Neural cell (in vitro differentiated cells): Measurements from ENCODE around the gene SGIP1. TPM values are rescaled to one million over a fixed set of nuclear protein-coding genes. Genes with fewer than 3 reads are reported as not detected.

Source experiments
- H2AFZ ChIP-seq: fragments of 200-600, 300-800 bp; sonication (generic), shearing (Covaris generic); 2 replicates; pipeline ENCODE4 v1.6.0; 2014; ENCODE audit warnings: low read depth, mild to moderate bottlenecking, antibody characterized with exemption, low read length, moderate library complexity
- H3F3A ChIP-seq: fragments of 200-600 bp; shearing (Covaris generic); 2 replicates; pipeline ENCODE4 v1.6.1; 2016; ENCODE audit warnings: mild to moderate bottlenecking, moderate library complexity, mixed read lengths, antibody characterized with exemption, low read length; ENCODE audit not compliant: insufficient read depth, poor library complexity, severe bottlenecking
- H3K27ac ChIP-seq: fragments of 200-600, 300-800 bp; sonication (generic), shearing (Covaris generic); 2 replicates; pipeline ENCODE4 v1.5.1; 2014; ENCODE audit warnings: mild to moderate bottlenecking, low read length, moderate library complexity
- H3K27me3 ChIP-seq: fragments of 300-800, 200-600 bp; sonication (generic), shearing (Covaris generic); 2 replicates; pipeline ENCODE4 v1.6.0; 2014; ENCODE audit warnings: mild to moderate bottlenecking, low read depth, low read length, moderate library complexity; ENCODE audit not compliant: insufficient read depth
- H3K36me3 ChIP-seq: fragments of 300-800, 200-600 bp; sonication (generic), shearing (Covaris generic); 2 replicates; pipeline ENCODE4 v1.5.1; 2014; ENCODE audit warnings: mild to moderate bottlenecking, antibody characterized with exemption, low read length, moderate library complexity; ENCODE audit not compliant: insufficient read depth
- H3K4me2 ChIP-seq: fragments of 300-800, 200-600 bp; sonication (generic), shearing (Covaris generic); 2 replicates; pipeline ENCODE4 v1.6.0; 2014; ENCODE audit warnings: mild to moderate bottlenecking, low read length
- H3K4me3 ChIP-seq: fragments of 300-800, 200-600 bp; sonication (generic), shearing (Covaris generic); 2 replicates; pipeline ENCODE4 v1.5.1; 2014; ENCODE audit warnings: mild to moderate bottlenecking, low read length, moderate library complexity
- H3K79me2 ChIP-seq: fragments of 200-600 bp; shearing (Covaris generic); replicated peaks from 2 replicates; pipeline ENCODE4 v1.6.0; 2014; ENCODE audit warnings: mild to moderate bottlenecking, low read length, moderate library complexity; ENCODE audit not compliant: insufficient read depth
- H3K9ac ChIP-seq: fragments of 300-800, 200-600 bp; sonication (generic), shearing (Covaris generic); 2 replicates; pipeline ENCODE4 v1.6.1; 2016; ENCODE audit warnings: mild to moderate bottlenecking, low read length, mixed read lengths
- H3K9me2 ChIP-seq: fragments of 200-600 bp; shearing (Covaris generic); 2 replicates; pipeline ENCODE4 v1.6.1; 2016; ENCODE audit warnings: mild to moderate bottlenecking, low read length, mixed read lengths; ENCODE audit not compliant: insufficient read depth
- H3K9me3 ChIP-seq: fragments of 200-600, 300-800 bp; sonication (generic), shearing (Covaris generic); 2 replicates; pipeline ENCODE4 v1.6.1; 2016; ENCODE audit warnings: mild to moderate bottlenecking, mixed run types, low read length, moderate library complexity, mixed read lengths
- H4K20me1 ChIP-seq: fragments of 200-600 bp; shearing (Covaris generic); 2 replicates; pipeline ENCODE4 v1.6.1; 2016; ENCODE audit warnings: mild to moderate bottlenecking, mixed run types; ENCODE audit not compliant: insufficient read depth
- EP300 ChIP-seq: fragments of 450-650 bp; conservative IDR thresholded peaks from 2 replicates; pipeline ENCODE4 v1.6.1; 2014; ENCODE audit warnings: antibody characterized with exemption, mild to moderate bottlenecking, moderate library complexity; ENCODE audit not compliant: poor library complexity, severe bottlenecking
- EZH2 ChIP-seq: fragments of 200-600, 300-800 bp; shearing (Covaris generic), sonication (generic); IDR thresholded peaks from 2 replicates; pipeline ENCODE4 v1.6.1; 2014; ENCODE audit warnings: antibody characterized with exemption, low read length, borderline replicate concordance, mild to moderate bottlenecking; ENCODE audit not compliant: insufficient read depth, poor library complexity, severe bottlenecking
- MXI1 ChIP-seq: fragments of 450-650 bp; conservative IDR thresholded peaks from 2 replicates; pipeline ENCODE4 v1.6.1; 2014; ENCODE audit warnings: antibody characterized with exemption, mild to moderate bottlenecking; ENCODE audit not compliant: poor library complexity, severe bottlenecking
- POLR2AphosphoS5 ChIP-seq: IDR thresholded peaks from 2 replicates; pipeline ENCODE4 v1.6.1; 2012
- RAD21 ChIP-seq: fragments of 450-650 bp; conservative IDR thresholded peaks from 2 replicates; pipeline ENCODE4 v1.6.1; 2014; ENCODE audit warnings: antibody characterized with exemption, mild to moderate bottlenecking, moderate library complexity
- SMC3 ChIP-seq: fragments of 450-650 bp; conservative IDR thresholded peaks from 2 replicates; pipeline ENCODE4 v1.6.1; 2014; ENCODE audit warnings: antibody characterized with exemption, mild to moderate bottlenecking, moderate library complexity; ENCODE audit not compliant: poor library complexity
- TAF1 ChIP-seq: IDR thresholded peaks from 2 replicates; pipeline ENCODE4 v1.6.1; 2012; ENCODE audit warnings: low read depth
- polyA plus RNA-seq: library from polyadenylated mRNA; depleted of rRNA; stranded (reverse); fragments of >200 nt; gene quantifications from 2 replicates; pipeline ENCODE4 v1.2.3, GENCODE V29; 2014
- TF ChIP-seq, protein P1 (sequence below): fragments of 450-650 bp; IDR thresholded peaks from 2 replicates; pipeline ENCODE4 v1.5.1; 2014; ENCODE audit warnings: antibody characterized with exemption, mild to moderate bottlenecking, moderate library complexity; ENCODE audit not compliant: poor library complexity, severe bottlenecking
- TF ChIP-seq, protein P2 (sequence below): IDR thresholded peaks from 2 replicates; pipeline ENCODE4 v1.6.1; 2012; ENCODE audit warnings: borderline replicate concordance

The SGIP1 gene
- polyA plus RNA-seq, 1 donor from 2014 or later = 50.5 TPM

DNA sequence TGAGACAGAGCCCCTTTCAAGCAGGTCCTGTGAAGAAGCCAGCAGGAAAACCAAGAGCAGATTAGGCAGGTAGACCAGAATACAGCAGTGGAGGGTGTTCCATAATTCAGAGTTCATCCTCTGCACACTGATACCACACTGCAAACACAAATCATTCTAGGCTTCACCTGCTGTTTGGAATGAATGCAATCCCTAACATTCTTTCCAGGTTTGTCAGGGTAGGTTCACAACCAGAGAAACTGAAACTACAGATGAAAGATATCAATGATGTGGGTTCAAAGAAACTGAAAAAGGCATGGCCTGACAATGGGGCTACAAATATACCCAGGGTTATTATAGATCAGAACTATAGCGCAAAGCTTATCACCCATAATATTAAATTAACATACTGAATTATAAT lies 8.9 kb upstream of the SGIP1 start:
- Histone ChIP-seq H3K27me3 (no peaks in the 10 kb centered on the region), H3K36me3 (no peaks in the 10 kb centered on the region), H4K20me1 (no peaks in the 10 kb centered on the region), H3K79me2 (no peaks in the 10 kb centered on the region), H3K9me3 (no peaks in the 10 kb centered on the region), H3F3A (no peaks in the 10 kb centered on the region), H2AFZ (no peak overlapping the region), H3K9me2 (no peaks in the 10 kb centered on the region), H3K4me3 (no peak overlapping the region), H3K9ac (no peak overlapping the region), H3K27ac (no peak overlapping the region), H3K4me2 (no peak overlapping the region)
- TF ChIP-seq SMC3 (no peak), EZH2 (no peak), RAD21 (no peak)

DNA sequence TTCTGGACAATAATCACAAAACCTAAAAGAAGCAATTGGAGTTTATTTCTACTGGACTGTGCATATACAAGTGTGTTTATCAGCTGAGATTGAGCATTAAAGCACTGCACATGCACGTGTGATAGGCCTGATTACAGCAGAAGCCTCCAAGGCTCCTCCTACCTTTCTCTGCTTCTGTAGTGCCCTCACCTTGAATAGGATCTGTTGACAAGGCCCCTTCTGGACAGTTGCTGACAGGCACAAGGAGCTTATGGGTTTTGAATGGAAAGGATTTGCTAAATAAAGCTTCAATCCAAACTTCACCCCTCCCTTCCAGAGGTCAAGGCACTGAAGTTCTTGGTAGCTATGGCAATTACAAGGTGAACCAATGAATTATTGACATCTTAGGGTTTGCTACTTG lies 7.9 kb upstream of the SGIP1 start:
- Histone ChIP-seq H3K9me3 (no peaks in the 10 kb centered on the region), H3F3A (no peaks in the 10 kb centered on the region), H3K79me2 (no peaks in the 10 kb centered on the region), H2AFZ (no peak overlapping the region), H3K4me3 (no peak overlapping the region), H3K27ac (no peak overlapping the region), H4K20me1 (no peaks in the 10 kb centered on the region), H3K9me2 (no peaks in the 10 kb centered on the region), H3K4me2 (no peak overlapping the region), H3K27me3 (no peaks in the 10 kb centered on the region), H3K36me3 (no peaks in the 10 kb centered on the region), H3K9ac (no peak overlapping the region)
- TF ChIP-seq EP300 (no peak), RAD21 (no peak), EZH2 (no peak), POLR2AphosphoS5 (no peak), TAF1 (no peak), MXI1 (no peak), SMC3 (no peak)
- TF ChIP-seq, protein P1, sequence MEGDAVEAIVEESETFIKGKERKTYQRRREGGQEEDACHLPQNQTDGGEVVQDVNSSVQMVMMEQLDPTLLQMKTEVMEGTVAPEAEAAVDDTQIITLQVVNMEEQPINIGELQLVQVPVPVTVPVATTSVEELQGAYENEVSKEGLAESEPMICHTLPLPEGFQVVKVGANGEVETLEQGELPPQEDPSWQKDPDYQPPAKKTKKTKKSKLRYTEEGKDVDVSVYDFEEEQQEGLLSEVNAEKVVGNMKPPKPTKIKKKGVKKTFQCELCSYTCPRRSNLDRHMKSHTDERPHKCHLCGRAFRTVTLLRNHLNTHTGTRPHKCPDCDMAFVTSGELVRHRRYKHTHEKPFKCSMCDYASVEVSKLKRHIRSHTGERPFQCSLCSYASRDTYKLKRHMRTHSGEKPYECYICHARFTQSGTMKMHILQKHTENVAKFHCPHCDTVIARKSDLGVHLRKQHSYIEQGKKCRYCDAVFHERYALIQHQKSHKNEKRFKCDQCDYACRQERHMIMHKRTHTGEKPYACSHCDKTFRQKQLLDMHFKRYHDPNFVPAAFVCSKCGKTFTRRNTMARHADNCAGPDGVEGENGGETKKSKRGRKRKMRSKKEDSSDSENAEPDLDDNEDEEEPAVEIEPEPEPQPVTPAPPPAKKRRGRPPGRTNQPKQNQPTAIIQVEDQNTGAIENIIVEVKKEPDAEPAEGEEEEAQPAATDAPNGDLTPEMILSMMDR = no peak
- TF ChIP-seq, protein P2, sequence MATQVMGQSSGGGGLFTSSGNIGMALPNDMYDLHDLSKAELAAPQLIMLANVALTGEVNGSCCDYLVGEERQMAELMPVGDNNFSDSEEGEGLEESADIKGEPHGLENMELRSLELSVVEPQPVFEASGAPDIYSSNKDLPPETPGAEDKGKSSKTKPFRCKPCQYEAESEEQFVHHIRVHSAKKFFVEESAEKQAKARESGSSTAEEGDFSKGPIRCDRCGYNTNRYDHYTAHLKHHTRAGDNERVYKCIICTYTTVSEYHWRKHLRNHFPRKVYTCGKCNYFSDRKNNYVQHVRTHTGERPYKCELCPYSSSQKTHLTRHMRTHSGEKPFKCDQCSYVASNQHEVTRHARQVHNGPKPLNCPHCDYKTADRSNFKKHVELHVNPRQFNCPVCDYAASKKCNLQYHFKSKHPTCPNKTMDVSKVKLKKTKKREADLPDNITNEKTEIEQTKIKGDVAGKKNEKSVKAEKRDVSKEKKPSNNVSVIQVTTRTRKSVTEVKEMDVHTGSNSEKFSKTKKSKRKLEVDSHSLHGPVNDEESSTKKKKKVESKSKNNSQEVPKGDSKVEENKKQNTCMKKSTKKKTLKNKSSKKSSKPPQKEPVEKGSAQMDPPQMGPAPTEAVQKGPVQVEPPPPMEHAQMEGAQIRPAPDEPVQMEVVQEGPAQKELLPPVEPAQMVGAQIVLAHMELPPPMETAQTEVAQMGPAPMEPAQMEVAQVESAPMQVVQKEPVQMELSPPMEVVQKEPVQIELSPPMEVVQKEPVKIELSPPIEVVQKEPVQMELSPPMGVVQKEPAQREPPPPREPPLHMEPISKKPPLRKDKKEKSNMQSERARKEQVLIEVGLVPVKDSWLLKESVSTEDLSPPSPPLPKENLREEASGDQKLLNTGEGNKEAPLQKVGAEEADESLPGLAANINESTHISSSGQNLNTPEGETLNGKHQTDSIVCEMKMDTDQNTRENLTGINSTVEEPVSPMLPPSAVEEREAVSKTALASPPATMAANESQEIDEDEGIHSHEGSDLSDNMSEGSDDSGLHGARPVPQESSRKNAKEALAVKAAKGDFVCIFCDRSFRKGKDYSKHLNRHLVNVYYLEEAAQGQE = no peak

DNA sequence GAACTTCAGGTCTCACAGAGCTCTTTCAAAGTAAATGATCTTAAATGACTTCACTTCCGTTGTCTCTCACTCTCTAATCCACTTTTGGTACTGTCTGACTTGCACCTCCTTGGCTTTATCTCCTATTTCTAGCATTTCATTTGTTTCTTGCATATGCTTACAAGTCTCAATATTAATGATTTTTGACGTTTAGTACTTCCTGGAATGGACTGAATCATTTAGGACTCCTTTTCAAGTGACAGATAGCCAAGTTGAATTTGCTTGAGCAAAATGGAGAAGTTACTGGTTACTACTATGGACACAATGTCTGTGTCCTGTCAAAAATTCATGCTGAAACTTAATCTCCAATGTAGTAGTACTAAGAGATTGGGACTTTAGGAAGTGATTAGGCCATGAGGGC lies 7.0 kb upstream of the SGIP1 start:
- Histone ChIP-seq H3K9me3 (no peaks in the 10 kb centered on the region), H3K79me2 (no peaks in the 10 kb centered on the region), H3K36me3 (no peaks in the 10 kb centered on the region), H3K9me2 (no peaks in the 10 kb centered on the region), H4K20me1 (no peaks in the 10 kb centered on the region), H3K4me3 (no peak overlapping the region), H3K27me3 (no peaks in the 10 kb centered on the region), H3K4me2 (no peak overlapping the region), H3F3A (no peaks in the 10 kb centered on the region), H3K9ac (no peak overlapping the region), H3K27ac (no peak overlapping the region), H2AFZ (no peak overlapping the region)
- no peak for TF ChIP-seq EP300
- TF ChIP-seq TAF1 = no peak
- no peak for TF ChIP-seq RAD21
- TF ChIP-seq, protein P2 = no peak
- TF ChIP-seq, protein P1 = no peak
- TF ChIP-seq SMC3 = no peak
- TF ChIP-seq MXI1 = no peak
- TF ChIP-seq EZH2 = no peak
- TF ChIP-seq POLR2AphosphoS5 = no peak
